SHP77 treated with DMSO at 0.1 percent for 48 hours (cell line): ENCODE measurements around the gene C2orf49.
"Not testable (repeated sequence)": the region's sequence is repeated elsewhere in the genome, so short reads cannot be mapped to it uniquely, and the experiment has no call there.

Experiments used
- DNase-seq: peaks from one replicate; lab custom pipeline; 2025; lab: John Stamatoyannopoulos, UW

C2orf49 gene

DNA sequence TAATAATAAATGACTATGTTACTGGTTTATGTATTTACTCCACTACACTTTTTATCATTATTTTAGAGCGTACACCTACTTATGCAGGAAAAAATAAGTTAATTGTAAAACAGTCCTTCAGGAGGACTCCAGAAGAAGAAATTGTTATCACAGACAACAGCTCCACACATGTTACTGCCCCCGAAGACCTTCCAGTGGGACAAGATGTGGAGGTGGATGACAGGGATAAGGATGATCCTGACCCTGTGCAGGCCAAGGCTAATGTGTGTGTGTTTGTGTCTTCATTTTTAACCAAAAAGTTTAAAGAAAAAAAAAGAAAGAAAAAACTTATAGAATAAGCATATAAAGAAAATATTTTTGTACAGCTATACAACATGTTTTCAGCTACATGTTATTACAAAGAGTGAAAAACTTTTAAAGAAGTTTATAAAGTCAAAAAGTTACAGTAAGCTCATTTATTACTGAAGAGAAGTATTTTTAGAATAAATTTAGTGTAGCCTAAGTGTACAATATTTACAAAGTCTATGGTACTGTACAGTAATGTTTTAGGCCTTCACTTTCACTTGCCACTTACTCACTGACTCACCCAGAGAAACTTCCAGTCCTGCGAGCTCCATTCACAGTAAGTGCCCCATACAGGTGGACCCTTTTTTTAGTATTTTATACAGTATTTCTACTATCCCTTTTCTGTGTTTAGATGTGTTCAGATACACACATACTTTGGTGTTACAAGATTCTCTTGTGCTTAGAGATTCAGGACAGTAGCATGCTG is 15.3 kb upstream of the C2orf49 start:
- no peak for DNase-seq

DNA sequence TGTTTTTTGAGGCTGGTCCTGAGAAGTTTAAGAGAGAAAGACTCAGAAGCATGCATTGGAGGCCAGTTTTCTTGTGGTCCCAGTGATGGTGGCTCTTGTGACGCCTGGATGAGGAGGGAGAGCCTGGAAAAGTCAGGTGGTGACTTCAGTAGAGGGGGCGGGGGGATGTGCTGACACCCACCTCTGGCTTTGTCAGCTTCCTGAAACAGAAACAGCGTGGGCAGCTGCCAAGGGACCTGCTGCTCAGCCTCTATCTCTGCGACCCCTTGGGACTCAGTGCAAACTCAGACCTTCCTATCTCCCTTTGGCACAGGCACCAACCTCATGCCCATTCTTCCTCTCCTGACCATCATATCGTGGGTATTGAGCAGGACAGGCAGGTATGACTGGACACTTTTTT is 14.2 kb upstream of the C2orf49 start:
- no peak for DNase-seq

DNA sequence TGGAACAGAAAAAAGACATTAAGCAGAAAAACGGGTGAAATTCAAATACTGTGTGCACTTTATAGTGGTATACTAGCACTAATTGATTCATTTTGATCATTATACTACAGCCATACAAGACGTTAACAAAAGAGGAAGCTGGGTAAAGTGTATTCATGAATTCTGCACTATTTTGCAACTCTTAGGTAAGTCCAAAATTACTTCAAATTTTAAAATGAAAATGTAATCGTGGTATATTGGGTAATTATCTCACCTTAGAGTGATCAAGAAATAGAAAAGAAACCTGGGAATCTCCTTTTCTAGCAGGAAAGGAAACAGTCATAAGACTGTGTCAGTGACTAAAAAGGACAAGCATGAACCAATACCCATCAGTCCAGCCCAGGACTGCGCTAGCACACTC is 13.2 kb upstream of the C2orf49 start:
- DNase-seq, result no peak

GRCh38 chr2:105324732-105325131 is 12.6 kb upstream of the C2orf49 start:
- DNase-seq, result no peak

GRCh38 chr2:105325389-105325963 is 11.9 kb upstream of the C2orf49 start:
- DNase-seq, result no peak

- not testable (repeated sequence) for DNase-seq
These were observed 10.1 kb upstream of the C2orf49 start for GRCh38 chr2:105327271-105327670.

DNA sequence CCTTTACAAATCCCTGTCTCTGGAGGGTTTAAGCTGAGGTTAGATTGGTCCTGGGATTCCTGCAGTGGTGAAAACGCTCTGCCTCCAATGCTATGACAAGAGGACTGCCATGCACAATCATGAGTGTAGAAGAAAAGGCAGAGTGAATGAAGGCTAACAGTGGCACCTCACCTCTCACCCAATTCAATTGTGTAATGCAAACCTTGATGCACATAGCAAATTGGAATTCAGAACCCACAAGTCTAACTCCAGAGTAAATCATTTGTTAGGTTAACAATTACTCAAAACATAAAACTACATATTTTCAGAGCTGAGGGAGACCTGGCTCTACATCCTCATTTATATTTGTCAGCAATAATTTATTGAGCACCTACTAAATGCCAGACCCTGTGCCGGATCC is 9.7 kb upstream of the C2orf49 start:
- DNase-seq, result no peak

GRCh38 chr2:105328281-105329196 is 8.8 kb upstream of the C2orf49 start:
- DNase-seq, result peak; percentile 59

DNA sequence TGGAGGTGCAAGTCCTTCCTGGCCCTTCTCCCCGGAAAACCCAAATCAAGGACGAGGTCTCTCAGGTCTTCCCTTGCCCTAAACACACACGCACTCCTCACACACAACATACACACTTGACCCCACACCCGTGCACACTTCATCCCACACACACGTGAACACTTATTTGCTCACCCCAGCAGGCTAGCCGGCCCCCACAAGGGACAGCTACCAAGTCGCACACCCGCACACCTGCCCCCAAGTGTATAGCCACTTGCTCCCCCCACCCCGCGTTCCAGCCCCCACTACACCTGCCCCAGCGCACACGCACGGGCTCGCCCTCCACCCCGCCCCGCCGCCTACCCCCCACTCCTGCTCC is 8.2 kb upstream of the C2orf49 start:
- DNase-seq, result no peak

DNA sequence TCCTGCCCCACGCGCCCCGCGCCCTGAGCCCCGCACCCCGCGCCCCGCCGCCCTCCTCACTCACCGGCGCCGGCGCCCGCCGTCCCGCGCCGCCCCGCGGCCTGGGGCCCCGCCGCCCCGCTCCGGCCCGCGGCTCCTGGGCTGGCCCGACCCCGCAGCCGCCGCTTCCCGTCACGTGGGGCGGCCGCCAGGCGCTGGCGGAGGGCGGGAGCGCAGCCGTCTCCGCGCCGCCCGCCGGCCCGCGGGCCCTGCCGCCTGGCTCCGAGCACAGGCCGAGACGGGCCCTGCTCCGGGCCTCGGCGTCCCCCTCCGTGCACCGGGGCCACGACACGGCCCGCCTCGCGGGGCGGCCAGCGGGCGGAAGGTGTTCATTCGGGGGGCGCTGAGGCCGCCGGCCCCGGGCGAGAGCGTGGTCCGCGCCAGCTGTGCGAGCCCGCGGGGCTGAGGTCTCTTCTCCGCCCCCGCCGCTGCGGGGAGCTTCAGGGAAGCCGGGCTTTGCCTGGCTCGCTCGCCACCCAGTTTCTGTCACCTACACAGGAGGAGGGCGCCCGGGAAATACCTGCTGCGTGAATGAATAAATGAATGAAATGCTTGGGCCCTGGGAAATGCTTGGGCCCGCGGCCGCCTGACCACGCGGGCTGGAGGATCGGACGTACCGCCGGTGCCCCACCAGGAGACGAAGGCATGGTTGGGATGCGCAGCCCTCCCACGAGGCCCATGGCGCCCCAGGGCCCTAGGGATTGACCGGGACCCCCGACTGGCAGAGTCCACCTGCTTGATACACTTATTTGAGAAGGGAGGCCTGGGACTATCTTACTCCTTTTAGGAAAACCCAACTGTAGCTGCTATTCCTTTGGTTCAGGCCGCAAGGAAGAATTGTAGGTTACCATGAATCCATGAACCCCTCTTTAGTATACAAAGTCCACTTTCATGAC is 7.5 kb upstream of the C2orf49 start, which contains the start of gene TGFBRAP1:
Gene TGFBRAP1, minus strand, starts transcription at position 175 of the 935 bp plus-strand sequence. CDS start 21,434 bp downstream, outside the sequence.
- DNase-seq, result peak; percentile 10

DNA sequence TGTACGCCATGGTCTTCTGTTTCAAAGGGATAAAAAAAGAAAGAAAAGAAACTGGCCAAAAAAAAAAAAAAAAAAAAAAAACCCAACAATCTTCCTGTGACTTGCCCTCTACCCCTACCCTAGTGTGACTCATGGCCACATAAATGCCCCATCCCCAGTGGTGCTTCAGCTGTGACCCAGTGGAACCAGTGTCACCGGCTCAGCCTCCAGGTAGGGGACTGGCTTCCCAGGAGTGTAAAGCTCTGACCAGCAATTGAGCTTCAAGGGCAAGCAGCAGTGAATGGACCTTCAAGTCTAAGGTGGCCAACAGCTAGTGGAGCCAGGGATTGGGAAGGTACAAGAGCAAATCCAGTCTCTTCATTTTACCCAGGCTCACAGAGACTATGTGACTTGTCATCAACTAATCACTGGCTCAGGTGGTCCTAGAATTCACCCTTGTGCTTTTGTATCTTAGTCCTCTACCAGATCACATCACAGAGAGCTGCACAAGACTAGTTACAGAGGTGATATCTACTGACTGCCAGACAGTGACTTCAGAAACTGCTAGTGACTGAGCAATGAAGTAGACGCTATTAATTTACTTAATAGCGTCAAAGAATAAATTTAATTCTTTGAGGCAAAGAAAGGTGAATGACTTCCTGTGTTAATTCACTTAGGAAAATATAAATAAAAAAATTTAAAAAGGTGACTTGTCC is 6.5 kb upstream of the C2orf49 start:
- DNase-seq, result no peak

- DNase-seq, result no peak
These were observed 3.1 kb upstream of the C2orf49 start for GRCh38 chr2:105334211-105334610.

DNA sequence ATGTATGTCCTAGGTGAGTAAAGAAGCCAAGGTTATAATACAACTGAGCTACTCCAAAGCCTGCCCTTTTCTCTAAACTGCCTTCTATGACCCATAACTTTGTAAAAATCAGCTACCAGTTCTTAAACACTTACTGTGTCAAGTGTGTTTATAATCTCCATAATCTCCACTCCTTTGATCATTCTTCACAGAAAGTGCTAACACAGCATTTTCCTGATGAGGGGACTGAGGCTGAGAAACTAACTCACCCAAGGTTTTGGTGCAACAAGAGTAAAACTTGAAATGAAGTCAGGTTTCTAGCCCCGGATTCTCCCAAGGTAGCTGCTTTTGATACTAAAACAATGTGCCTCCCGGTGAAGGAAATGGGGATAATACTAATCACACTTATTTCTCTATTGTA is 1.9 kb upstream of the C2orf49 start:
- no peak for DNase-seq

GRCh38 chr2:105336786-105337121 is 586 bp upstream of the C2orf49 start:
- no peak for DNase-seq

DNA sequence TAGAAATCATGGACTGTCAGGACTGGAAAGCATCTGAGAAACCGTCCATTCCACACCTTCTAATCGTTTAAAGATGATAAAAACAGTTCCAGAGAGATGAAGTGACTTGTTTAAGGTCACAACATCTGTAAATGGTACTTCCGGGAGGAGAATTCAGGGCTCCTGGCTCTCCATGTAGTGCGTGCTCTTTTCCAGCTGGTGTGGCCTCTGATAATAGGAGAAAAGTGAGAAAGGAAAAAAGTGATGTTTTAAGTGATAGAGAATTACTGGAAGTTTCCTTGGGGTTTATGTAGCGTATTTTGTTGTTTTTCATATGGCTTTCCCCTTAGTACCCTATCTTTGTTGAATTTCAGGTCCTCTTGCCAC is 663 bp downstream of the C2orf49 start:
- no peak for DNase-seq

DNA sequence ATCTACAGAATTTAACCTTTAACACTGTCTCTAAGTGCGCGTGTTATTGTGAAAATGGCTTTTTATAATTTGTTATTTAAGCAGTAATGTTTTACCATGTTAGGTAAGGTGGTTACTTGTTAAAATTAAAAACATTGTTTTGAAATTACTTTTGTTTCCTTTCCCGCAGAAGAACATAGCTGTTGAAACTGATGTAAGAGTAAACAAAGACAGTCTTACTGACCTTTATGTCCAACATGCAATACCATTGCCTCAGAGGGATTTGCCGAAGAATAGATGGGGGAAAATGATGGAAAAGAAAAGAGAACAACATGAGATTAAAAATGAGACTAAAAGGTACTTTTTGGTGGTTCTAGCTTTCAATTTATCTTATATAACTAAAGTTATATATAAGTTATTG is 2.1 kb downstream of the C2orf49 start:
- DNase-seq, result no peak

- no peak for DNase-seq
These were observed 7.5 kb downstream of the C2orf49 start for GRCh38 chr2:105344704-105345345.

- no peak for DNase-seq
These were observed 19.8 kb downstream of the C2orf49 start for GRCh38 chr2:105357122-105357521.

DNA sequence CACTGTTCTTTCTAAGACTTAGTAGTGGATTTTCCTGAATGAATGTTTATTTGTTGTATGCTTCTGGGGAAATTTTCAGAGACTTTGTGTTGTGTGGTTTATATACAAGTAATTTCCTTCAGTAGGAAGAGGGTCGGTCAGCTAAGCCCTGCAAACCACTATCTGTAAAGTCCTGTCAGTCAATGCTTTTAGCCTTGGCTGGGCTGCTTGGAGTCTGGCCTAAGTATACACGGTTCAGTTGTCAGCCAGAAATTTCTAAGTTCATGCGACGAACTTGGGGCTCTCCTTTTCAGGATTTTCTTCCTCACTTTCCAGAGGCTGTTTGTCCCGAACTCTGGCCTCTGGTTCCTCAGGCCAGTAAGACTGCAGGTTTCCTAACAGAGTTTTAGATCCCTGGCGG is 21.3 kb downstream of the C2orf49 start:
- DNase-seq, result no peak

DNA sequence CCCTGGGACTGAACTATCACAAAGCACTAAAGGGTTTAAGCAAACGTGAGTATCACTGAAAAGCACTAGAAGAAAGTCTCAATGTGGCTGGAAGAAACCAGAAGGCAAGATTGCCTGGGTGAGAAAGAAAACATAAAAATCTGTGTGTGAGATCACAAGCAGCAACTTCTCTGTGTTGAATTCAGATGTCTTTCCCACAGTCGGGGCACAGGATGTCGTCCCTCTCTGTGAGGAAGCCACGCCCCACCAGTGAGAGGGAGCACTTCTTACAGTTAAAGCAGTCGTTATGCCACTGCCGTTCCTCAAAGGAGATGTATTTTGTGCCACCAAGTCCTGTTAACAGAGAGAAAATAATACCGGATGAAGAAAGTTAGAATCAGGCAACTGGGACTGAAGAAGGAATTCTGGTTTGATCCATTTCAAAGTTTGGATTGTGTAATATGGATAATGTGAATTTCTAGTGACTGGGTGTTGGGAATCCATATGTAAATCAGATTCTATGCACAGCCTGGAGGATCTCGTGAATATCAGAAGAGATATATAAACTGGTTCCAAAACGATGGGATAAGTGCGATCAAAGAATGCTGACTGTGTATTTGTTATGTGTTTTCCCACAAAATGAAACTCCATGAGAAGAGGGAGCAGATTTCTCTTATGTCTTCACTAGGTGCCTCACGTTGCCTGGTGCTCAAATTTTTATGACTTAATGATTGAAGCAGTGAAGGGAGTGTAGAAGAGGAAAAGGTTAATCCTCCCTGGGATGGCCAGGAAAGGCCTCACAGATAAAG is 24.0 kb downstream of the C2orf49 start:
- DNase-seq, result no peak
